Measurements from ENCODE around the gene ZBTB4. TPM values are rescaled to one million over a fixed set of nuclear protein-coding genes. Genes with fewer than 3 reads are reported as not detected.

Gene ZBTB4
- polyA plus RNA-seq, 1 experiment = 25.9 TPM

DNA sequence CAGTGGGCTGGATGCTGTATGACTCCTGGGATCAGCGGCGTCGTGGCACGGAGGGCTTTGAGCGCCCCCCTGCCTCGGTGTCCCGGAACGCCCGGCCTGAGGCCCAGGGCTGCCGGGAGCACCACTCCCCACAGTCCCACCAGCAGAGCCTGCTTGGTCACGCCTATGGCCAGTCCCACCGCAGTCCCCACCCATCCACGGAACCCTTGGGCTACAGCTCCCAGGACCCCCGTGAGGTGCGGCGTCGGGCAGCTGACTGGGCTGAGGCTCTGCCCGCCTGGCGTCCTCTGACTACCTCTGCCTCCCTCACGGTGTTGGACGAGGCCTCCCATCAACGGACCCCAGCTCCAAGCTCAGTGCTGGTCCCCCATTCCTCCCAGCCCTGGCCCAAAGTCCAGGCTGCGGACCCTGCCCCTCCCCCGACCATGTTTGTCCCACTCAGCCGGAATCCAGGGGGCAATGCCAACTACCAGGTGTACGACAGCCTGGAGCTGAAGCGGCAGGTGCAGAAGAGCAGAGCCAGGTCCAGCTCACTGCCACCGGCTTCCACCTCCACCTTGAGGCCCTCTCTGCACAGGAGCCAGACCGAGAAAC is 52.4 kb downstream of the ZBTB4 start:
- no peaks in the 10 kb centered on the region for H3K36me3 ChIP-seq (ENCODE audit: control insufficient read depth, insufficient read depth, low read length)
- POLR2A ChIA-PET = no interaction called here
- TF ChIP-seq, protein P1, sequence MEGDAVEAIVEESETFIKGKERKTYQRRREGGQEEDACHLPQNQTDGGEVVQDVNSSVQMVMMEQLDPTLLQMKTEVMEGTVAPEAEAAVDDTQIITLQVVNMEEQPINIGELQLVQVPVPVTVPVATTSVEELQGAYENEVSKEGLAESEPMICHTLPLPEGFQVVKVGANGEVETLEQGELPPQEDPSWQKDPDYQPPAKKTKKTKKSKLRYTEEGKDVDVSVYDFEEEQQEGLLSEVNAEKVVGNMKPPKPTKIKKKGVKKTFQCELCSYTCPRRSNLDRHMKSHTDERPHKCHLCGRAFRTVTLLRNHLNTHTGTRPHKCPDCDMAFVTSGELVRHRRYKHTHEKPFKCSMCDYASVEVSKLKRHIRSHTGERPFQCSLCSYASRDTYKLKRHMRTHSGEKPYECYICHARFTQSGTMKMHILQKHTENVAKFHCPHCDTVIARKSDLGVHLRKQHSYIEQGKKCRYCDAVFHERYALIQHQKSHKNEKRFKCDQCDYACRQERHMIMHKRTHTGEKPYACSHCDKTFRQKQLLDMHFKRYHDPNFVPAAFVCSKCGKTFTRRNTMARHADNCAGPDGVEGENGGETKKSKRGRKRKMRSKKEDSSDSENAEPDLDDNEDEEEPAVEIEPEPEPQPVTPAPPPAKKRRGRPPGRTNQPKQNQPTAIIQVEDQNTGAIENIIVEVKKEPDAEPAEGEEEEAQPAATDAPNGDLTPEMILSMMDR (IDR thresholded peaks at IDR 0.05; ENCODE audit: insufficient read depth, low read depth, low read length) = no peak
- no peaks in the 10 kb centered on the region for H3K27me3 ChIP-seq (ENCODE audit: control insufficient read depth, insufficient read depth, low read length)
- DNase-seq (ENCODE audit: low read depth) = no peak
- CTCF ChIA-PET = interaction anchor here (1.0 kb wide), 1 partner anchor 9 kb away, joined by 5 read pairs; no protein-coding TSS in a partner anchor
- H3K4me3 ChIP-seq (ENCODE audit: low read depth, low read length) = no peak overlapping the region

DNA sequence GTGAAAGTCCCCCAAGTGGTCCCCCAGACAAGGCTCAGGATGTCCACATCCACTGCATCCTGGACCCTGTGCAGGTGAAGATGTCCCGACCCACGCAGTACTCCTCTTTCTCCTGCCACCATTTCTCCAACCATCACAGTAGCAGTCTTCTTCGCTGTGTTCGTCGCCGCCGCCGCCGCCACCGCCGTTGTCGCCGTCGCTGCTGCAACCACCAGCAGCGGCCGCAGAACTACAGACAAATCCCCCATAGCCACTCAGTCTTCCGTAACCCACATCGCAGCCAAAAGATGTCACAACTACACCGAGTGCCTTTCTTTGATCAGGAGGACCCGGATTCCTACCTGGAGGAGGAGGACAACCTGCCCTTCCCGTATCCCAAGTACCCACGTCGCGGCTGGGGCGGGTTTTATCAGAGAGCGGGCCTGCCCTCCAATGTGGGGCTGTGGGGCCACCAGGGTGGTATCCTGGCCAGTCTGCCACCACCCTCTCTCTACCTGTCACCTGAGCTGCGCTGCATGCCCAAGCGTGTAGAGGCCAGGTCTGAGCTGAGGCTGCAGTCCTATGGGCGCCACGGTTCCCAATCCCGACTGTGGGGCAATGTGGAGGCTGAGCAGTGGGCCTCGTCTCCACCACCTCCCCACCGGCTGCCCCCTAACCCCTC is 53.1 kb downstream of the ZBTB4 start:
- no peak for DNase-seq (ENCODE audit: low read depth)
- CTCF ChIA-PET = no interaction called here
- no peak overlapping the region for H3K4me3 ChIP-seq (ENCODE audit: low read depth, low read length)
- no peaks in the 10 kb centered on the region for H3K36me3 ChIP-seq (ENCODE audit: control insufficient read depth, insufficient read depth, low read length)
- no peaks in the 10 kb centered on the region for H3K27me3 ChIP-seq (ENCODE audit: control insufficient read depth, insufficient read depth, low read length)
- POLR2A ChIA-PET = no interaction called here
- TF ChIP-seq, protein P1 (IDR thresholded peaks at IDR 0.05; ENCODE audit: insufficient read depth, low read depth, low read length) = no peak

DNA sequence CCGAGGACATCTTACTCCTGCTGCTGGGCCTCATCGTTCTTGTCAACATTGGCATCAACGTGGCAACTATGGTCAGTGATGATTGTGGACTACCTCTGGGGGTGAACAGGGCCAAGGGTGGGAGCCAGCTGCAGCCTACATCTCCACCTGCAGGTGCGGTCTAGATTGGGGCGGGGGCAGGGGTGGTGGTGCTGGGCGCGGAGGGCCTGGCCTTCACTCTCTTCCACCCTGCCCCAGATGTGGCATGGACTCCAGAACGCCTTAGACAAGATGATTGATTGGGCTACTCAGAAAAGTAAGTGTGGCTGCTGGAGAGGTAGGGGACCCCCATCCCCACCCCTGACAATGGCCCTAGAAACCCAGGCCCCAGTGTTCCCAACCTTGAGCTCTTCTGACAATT is 53.7 kb downstream of the ZBTB4 start:
- TF ChIP-seq, protein P1 (IDR thresholded peaks at IDR 0.05; ENCODE audit: insufficient read depth, low read depth, low read length) = no peak
- no peak overlapping the region for H3K4me3 ChIP-seq (ENCODE audit: low read depth, low read length)
- no peaks in the 10 kb centered on the region for H3K36me3 ChIP-seq (ENCODE audit: control insufficient read depth, insufficient read depth, low read length)
- no peak for DNase-seq (ENCODE audit: low read depth)
- no peaks in the 10 kb centered on the region for H3K27me3 ChIP-seq (ENCODE audit: control insufficient read depth, insufficient read depth, low read length)
- POLR2A ChIA-PET = interaction anchor here (0.6 kb wide), 1 partner anchor 135 kb away, joined by 3 read pairs; no protein-coding TSS in a partner anchor
- CTCF ChIA-PET = no interaction called here

DNA sequence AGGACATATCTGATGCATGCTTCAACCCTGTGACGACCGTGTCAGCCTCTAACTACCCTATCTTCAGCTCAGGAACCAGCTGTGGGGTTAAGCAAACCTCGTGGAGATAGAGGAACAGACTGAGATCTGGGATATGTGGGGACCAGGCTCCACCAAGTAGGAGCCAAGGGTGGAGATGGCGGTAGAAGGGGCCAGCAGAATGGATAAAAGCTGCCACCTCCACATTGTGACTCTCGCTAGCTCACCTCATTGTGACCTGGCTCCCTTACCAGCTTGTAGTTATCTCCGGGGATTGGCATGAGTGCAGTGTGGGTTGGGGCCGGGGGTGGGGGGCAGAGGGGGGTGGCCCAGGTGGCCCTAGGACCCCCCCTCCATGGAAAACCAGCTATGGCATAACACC is 54.1 kb downstream of the ZBTB4 start, which contains the start of gene SPEM2:
Gene SPEM2, plus strand, starts transcription at position 301 of the 400 bp plus-strand sequence. Its CDS starts 73 bp downstream, at position 374.
- CTCF ChIA-PET = no interaction called here
- Histone ChIP-seq H3K27me3 (ENCODE audit: control insufficient read depth, insufficient read depth, low read length) (no peaks in the 10 kb centered on the region), H3K36me3 (ENCODE audit: control insufficient read depth, insufficient read depth, low read length) (no peaks in the 10 kb centered on the region), H3K4me3 (ENCODE audit: low read depth, low read length) (no peak within 1 kb of the TSS)
- DNase-seq (ENCODE audit: low read depth) = no peak
- POLR2A ChIA-PET = interaction anchor here (0.6 kb wide), 1 partner anchor 136 kb away, joined by 3 read pairs; no protein-coding TSS in a partner anchor
- TF ChIP-seq, protein P1 (IDR thresholded peaks at IDR 0.05; ENCODE audit: insufficient read depth, low read depth, low read length) = no peak

DNA sequence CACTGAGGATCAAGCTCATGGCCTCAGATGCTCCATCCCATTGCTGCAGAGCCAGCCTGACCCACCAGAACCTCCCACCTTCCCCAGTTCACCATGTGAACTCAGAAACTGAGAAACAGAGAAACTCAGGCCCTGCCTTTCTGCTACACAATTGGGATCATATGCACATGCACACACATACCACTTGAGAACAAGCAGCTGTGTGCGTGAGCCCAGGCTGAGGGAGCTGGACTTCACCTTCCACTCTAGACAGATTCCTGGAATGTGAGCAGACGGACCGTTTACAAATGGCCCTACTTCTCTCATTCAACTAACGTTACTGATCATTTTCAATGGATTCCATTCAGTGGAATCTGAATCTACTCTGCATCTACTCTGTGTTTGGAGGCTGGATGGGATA is 55.8 kb downstream of the ZBTB4 start:
- no peaks in the 10 kb centered on the region for H3K27me3 ChIP-seq (ENCODE audit: control insufficient read depth, insufficient read depth, low read length)
- DNase-seq (ENCODE audit: low read depth) = no peak
- no peak overlapping the region for H3K4me3 ChIP-seq (ENCODE audit: low read depth, low read length)
- ChIA-PET CTCF (no interaction called here), POLR2A (no interaction called here)
- TF ChIP-seq, protein P1 (IDR thresholded peaks at IDR 0.05; ENCODE audit: insufficient read depth, low read depth, low read length) = no peak
- no peaks in the 10 kb centered on the region for H3K36me3 ChIP-seq (ENCODE audit: control insufficient read depth, insufficient read depth, low read length)
